ENCODE results near the gene TLE1.
"Not testable (repeated sequence)": the region's sequence is repeated elsewhere in the genome, so short reads cannot be mapped to it uniquely, and the experiment has no call there.

DNA sequence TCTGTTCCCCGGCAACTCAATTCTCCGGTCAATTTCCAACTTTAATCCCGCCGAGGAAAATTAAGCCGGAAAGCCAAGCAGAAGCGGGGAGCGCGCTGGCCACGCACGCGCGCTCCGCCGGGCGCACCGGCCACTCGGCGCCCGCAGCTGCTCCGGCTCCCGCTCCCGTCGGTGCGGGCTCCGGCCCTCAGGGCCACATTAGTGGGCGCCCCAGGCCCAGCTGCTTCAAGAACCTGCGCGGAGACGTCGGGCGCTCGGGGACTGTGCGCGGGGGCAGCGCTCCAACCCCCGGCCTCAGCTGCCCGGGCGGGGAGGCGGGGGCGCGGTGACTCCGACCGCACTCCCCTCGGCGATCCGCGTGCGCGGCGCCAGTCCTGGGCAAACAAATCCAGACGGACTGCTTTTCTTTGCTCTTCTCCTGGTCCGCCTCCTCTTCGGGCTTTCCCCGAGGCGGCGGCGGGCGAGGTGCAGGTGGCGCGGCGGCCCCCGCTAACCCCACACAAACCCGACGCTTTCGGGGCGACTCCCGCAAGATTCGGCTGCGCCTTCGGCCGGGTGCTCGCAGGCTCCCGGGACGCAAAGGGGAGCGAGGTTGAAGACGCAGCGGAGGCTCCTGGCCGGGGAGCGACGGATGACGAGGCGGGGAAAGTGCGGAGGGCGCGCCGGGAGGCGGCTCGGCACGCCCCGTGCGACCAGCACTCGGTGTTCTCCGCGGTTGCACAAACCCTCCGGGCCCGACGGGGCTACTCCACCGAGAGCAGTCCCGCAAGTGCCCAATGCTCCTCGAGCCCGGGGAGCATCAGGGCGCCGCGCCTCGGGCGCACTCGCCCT, 870 bp downstream of the TLE1 start:
- TF ChIP-seq, protein P1, sequence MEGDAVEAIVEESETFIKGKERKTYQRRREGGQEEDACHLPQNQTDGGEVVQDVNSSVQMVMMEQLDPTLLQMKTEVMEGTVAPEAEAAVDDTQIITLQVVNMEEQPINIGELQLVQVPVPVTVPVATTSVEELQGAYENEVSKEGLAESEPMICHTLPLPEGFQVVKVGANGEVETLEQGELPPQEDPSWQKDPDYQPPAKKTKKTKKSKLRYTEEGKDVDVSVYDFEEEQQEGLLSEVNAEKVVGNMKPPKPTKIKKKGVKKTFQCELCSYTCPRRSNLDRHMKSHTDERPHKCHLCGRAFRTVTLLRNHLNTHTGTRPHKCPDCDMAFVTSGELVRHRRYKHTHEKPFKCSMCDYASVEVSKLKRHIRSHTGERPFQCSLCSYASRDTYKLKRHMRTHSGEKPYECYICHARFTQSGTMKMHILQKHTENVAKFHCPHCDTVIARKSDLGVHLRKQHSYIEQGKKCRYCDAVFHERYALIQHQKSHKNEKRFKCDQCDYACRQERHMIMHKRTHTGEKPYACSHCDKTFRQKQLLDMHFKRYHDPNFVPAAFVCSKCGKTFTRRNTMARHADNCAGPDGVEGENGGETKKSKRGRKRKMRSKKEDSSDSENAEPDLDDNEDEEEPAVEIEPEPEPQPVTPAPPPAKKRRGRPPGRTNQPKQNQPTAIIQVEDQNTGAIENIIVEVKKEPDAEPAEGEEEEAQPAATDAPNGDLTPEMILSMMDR (IDR thresholded peaks at IDR 0.05 in 2 of 3, conservative IDR thresholded peaks at IDR 0.05 in 1 of 3; ENCODE audit: insufficient read depth in 2 of 3, low read depth in 1 of 3, low read length in 3 of 3): not testable (repeated sequence)
- TF ChIP-seq ILF3 (IDR thresholded peaks at IDR 0.05; ENCODE audit: borderline replicate concordance); FOXP1 (CRISPR knock-in tag; IDR thresholded peaks at IDR 0.05); ZNF165 (CRISPR knock-in tag; IDR thresholded peaks at IDR 0.05; ENCODE audit: borderline replicate concordance); MTF1 (CRISPR knock-in tag; IDR thresholded peaks at IDR 0.05; ENCODE audit: borderline replicate concordance); ZNF282 (CRISPR knock-in tag; IDR thresholded peaks at IDR 0.05): not testable (repeated sequence)
- TF ChIP-seq, protein P2, sequence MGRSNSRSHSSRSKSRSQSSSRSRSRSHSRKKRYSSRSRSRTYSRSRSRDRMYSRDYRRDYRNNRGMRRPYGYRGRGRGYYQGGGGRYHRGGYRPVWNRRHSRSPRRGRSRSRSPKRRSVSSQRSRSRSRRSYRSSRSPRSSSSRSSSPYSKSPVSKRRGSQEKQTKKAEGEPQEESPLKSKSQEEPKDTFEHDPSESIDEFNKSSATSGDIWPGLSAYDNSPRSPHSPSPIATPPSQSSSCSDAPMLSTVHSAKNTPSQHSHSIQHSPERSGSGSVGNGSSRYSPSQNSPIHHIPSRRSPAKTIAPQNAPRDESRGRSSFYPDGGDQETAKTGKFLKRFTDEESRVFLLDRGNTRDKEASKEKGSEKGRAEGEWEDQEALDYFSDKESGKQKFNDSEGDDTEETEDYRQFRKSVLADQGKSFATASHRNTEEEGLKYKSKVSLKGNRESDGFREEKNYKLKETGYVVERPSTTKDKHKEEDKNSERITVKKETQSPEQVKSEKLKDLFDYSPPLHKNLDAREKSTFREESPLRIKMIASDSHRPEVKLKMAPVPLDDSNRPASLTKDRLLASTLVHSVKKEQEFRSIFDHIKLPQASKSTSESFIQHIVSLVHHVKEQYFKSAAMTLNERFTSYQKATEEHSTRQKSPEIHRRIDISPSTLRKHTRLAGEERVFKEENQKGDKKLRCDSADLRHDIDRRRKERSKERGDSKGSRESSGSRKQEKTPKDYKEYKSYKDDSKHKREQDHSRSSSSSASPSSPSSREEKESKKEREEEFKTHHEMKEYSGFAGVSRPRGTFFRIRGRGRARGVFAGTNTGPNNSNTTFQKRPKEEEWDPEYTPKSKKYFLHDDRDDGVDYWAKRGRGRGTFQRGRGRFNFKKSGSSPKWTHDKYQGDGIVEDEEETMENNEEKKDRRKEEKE (IDR thresholded peaks at IDR 0.05; ENCODE audit: borderline replicate concordance in 1 of 2, control insufficient read depth in 1 of 2, low read depth in 2 of 2, low read length in 1 of 2): not testable (repeated sequence)
- TF ChIP-seq, protein P3, sequence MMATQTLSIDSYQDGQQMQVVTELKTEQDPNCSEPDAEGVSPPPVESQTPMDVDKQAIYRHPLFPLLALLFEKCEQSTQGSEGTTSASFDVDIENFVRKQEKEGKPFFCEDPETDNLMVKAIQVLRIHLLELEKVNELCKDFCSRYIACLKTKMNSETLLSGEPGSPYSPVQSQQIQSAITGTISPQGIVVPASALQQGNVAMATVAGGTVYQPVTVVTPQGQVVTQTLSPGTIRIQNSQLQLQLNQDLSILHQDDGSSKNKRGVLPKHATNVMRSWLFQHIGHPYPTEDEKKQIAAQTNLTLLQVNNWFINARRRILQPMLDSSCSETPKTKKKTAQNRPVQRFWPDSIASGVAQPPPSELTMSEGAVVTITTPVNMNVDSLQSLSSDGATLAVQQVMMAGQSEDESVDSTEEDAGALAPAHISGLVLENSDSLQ (IDR thresholded peaks at IDR 0.05): not testable (repeated sequence)
